ENCODE measurements around the gene BRWD1.

Gene BRWD1

DNA sequence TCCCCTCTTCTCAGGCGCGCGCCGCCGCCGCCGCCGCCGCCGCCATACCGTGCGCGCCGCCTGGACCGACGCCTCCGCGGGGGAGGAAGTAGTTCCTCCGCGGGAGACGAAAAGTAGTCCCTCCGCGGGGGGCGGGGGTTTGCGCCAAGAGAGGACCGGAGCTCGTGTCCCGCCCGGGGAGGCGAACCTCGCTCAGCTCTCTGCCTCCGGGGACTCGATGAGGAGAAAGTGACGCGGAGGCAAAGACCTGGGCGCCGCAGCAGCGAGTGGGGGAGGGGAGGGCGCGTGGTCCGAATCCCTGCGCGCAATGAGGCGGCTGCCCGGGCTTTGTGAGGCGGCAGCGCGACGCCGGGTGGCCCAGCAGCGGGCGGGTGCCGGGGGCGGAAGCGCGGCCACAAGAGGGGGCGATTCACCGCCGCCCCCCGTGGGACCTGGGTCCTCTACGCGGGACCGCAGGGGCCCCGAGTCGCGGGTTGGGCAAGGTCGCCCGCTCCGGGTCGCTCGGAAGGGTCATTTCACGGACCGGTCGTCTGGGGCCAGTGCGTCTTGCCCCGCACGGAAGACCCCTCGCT is at the start of gene BRWD1:
Gene BRWD1, minus strand, starts transcription at position 62 of the 572 bp plus-strand sequence. CDS start 141 bp downstream, outside the sequence.
- TF ChIP-seq, protein P1, sequence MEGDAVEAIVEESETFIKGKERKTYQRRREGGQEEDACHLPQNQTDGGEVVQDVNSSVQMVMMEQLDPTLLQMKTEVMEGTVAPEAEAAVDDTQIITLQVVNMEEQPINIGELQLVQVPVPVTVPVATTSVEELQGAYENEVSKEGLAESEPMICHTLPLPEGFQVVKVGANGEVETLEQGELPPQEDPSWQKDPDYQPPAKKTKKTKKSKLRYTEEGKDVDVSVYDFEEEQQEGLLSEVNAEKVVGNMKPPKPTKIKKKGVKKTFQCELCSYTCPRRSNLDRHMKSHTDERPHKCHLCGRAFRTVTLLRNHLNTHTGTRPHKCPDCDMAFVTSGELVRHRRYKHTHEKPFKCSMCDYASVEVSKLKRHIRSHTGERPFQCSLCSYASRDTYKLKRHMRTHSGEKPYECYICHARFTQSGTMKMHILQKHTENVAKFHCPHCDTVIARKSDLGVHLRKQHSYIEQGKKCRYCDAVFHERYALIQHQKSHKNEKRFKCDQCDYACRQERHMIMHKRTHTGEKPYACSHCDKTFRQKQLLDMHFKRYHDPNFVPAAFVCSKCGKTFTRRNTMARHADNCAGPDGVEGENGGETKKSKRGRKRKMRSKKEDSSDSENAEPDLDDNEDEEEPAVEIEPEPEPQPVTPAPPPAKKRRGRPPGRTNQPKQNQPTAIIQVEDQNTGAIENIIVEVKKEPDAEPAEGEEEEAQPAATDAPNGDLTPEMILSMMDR (IDR thresholded peaks at IDR 0.05) = no peak

DNA sequence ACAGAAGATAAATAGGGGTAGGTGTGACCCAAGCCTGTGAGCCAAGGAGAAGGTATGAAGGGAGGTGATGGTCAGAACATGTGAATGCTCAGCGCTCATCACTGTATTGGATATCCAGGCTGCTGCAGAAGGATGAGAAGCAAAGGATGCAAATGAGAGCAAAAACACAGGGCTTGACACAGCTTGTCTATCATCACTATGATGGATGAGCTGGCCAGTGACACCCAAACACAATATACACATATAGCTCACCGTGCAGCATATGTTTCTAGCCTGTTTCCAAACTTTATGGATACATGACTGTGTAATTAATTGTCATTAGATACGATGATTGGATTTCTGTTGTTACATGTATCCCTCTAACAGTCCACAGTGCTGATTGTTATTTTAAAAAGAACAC is 49.3 kb upstream of the BRWD1 start:
- TF ChIP-seq, protein P1 (IDR thresholded peaks at IDR 0.05) = no peak

DNA sequence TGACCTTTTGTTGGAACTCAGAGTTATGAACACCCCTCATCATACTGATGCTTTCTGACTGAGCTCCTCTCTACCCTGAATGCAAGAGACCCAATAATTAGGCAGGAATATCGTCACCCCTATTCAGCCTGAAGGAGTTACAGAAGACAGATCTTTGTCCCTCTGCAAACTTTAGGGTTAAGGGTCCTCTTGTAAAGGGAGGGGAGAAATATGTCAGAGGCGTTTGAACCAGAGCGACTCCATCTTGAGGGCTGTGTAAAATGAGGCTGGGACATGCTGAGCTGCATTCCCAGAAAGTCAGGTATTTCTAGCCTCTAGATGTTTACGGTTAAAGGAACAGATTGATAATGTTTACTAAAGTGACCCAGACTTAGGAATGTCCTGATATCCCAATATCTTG is 46.0 kb upstream of the BRWD1 start:
- TF ChIP-seq, protein P1 (IDR thresholded peaks at IDR 0.05) = no peak

DNA sequence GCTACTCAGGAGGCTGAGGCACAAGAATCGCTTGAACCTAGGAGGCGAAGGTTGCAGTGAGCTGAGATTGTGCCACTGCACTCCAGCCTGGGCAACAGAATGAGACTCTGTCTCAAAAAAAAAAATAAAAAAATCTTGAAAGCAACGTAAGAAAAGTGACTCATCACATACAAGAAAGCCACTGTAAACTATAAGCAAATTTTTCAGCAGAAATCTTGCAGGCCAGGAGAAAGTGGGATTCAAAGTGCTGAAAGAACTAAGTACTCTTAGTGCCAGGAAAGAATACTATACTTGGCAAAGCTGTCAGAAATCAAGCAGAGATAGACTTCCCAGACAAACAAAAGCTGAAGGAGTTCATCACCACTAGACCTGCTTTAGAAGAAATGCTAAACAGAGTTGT is 39.9 kb upstream of the BRWD1 start:
- TF ChIP-seq, protein P1 (IDR thresholded peaks at IDR 0.05) = no peak

DNA sequence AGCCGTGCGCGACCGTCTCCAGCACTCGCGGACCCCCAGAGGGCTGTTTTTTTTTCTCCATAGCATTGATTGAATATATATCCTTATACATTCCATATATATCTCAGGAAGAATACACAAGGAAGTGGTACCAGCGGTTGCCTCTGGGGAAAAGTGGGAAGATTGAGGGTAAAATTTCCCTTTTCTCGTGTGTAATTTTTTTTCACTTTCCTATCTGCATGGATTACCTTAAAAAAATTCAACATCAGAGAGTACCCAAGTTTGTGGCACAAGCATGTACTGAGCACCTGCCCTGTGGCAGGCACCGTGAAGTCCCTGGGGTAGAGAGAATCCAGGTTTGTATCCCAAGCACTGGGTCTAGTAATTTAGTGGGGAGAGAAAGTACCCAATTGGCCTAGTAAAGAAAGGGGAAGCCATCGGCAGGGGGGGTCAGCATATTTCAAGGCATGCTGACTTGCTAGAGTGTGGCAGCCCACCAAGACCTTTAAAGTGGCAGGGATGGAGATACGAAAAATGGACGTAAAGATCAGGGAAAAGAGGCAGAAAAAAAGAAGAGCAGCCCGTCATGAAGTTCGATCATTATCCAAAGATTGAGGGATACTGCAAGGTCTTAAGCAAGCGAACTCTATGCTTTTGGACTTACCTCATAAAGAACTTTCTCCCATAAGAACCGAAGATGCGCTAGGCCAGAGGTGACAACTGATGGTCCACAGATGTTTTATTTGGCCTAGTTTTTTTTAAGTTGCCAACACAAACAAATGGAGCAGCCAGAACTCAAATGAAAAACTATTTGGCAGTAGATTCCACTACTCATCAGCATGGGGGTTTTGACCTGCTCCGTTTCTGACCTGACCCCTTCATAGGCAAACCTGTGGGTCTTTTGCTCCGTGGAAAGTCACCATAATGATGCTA is 36.9 kb upstream of the BRWD1 start:
- TF ChIP-seq, protein P1 (IDR thresholded peaks at IDR 0.05) = no peak

DNA sequence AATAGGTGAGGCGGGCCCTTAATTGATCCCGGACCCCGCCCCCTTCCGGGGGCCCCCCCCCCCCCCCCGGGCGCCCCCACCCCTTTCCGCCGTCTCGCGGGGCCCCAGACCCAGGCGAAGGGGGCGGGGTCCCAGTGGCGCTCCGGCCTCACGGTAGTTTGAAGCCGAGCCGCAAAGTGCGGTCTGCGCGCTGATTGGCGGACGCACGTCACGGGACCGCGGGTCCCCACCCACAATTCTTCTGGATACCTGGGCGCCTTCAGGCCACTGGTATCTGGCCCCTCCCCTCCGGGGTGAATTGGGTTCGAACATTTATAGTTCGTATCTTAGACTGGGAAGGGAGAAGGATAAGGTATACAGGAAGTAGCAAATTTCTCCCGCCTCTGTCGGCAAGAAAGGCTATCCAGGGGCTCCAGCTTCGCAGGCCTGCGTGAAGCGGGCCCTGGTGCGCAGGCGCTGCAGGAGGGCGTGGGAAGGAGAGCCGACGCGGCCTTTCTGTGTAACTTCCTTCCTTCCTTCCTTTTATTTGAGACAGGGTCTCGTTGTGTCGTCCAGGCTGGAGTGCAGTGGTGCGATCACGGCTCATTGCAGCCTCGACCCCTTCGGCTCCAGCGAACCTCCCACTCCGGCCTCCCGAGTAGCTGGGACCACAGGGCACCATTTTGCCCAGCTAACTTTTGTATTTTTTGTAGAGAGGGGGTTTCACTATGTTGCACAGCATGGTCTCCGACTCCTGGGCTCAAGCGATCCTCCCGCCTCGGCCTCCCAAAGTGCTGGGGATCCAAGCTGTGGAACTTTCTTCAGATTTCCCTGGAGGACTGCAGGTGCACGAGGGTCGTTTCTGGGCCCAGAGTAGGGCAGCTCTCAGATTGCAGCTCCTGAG is 36.0 kb upstream of the BRWD1 start:
- TF ChIP-seq, protein P1 (IDR thresholded peaks at IDR 0.05) = no peak

Data from LNCAP (cell line).